GM12874 (cell line): ENCODE measurements around the gene BAHCC1.

ENCODE experiments used
- TF ChIP-seq, protein P1 (sequence below): IDR thresholded peaks from 2 replicates; pipeline ENCODE4 v1.5.1; 2011; ENCODE audit warnings: low read depth, mild to moderate bottlenecking, control low read depth, low read length, moderate library complexity; ENCODE audit not compliant: insufficient read depth

Gene BAHCC1

GRCh38 chr17:81489012-81489997 is 94.0 kb downstream of the BAHCC1 start:
- TF ChIP-seq, protein P1, sequence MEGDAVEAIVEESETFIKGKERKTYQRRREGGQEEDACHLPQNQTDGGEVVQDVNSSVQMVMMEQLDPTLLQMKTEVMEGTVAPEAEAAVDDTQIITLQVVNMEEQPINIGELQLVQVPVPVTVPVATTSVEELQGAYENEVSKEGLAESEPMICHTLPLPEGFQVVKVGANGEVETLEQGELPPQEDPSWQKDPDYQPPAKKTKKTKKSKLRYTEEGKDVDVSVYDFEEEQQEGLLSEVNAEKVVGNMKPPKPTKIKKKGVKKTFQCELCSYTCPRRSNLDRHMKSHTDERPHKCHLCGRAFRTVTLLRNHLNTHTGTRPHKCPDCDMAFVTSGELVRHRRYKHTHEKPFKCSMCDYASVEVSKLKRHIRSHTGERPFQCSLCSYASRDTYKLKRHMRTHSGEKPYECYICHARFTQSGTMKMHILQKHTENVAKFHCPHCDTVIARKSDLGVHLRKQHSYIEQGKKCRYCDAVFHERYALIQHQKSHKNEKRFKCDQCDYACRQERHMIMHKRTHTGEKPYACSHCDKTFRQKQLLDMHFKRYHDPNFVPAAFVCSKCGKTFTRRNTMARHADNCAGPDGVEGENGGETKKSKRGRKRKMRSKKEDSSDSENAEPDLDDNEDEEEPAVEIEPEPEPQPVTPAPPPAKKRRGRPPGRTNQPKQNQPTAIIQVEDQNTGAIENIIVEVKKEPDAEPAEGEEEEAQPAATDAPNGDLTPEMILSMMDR = no peak

- TF ChIP-seq, protein P1 = 0 out of 2 replicates have a peak, but pooled peaks have one; percentile 1
Observed at GRCh38 chr17:81489998-81490992, 95.0 kb downstream of the BAHCC1 start.

DNA sequence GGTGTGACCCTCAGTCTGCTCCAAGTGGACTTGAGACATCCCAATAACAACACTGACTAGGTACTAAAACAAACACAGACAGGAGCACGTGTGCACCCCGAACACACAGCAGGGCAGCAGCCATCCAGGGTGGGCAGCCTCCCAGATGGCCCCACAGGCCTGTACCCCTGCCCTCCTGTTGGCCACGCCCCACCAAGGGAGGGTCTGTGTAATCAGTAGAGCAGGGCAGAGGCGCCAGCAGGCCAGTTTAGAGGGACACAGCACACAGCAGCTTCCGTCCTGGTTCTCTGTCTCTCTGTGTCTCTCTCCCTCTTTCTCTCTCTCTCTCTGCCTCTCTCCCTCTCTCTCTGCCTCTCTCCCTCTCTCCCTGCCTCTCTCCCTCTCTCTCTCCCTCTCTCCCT is 95.9 kb downstream of the BAHCC1 start:
- TF ChIP-seq, protein P1 = no peak

GRCh38 chr17:81491761-81492160 is 96.5 kb downstream of the BAHCC1 start:
- TF ChIP-seq, protein P1 = no peak

DNA sequence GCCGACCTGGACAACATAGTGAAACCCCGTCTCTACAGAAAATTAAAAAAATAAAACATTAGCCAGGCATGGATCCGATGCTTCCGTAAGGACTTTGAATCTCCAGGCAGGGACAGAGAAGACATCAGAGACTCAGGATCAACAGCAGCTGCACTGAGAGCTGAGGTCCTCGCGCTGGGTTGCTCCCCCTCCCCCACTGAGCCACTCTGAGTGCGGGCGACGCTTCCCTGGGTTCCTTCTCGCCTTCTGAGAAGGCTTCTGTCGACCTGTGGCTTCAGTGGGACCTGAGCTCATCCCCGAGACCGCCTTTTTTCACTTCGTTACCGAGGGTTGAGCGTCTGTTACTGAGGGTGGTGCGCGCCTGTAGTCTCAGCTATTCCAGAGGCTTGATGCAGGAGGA is 96.9 kb downstream of the BAHCC1 start:
- TF ChIP-seq, protein P1 = no peak

GRCh38 chr17:81492706-81493105 is 97.4 kb downstream of the BAHCC1 start:
- TF ChIP-seq, protein P1 = no peak
